GM12878 (cell line): ENCODE results near the gene ROR2. TPM values are rescaled to one million over a fixed set of nuclear protein-coding genes. Genes with fewer than 3 reads are reported as not detected.

Source experiments
- ATF2 ChIP-seq: IDR thresholded peaks from 2 replicates; pipeline ENCODE4 v1.6.1; 2012; ENCODE audit warnings: low read length, inconsistent platforms
- BACH1 ChIP-seq: fragments of 450-650 bp; IDR thresholded peaks from 2 replicates; pipeline ENCODE4 v1.6.1; 2017; ENCODE audit warnings: mild to moderate bottlenecking, borderline replicate concordance
- BMI1 ChIP-seq: fragments of 450-650 bp; IDR thresholded peaks from 2 replicates; pipeline ENCODE4 v1.6.1; 2016; ENCODE audit warnings: mild to moderate bottlenecking, moderate library complexity, borderline replicate concordance
- CEBPB ChIP-seq, 2 experiments: fragments of 150-350 bp in 1 of 2; IDR thresholded peaks; 2 replicates each; pipeline ENCODE4 v1.6.1; 2012 to 2014; ENCODE audit warnings: low read depth in 2 of 2, low read length in 2 of 2, borderline replicate concordance in 1 of 2, inconsistent platforms in 1 of 2
- ELK1 ChIP-seq: IDR thresholded peaks from 2 replicates; pipeline ENCODE4 v1.6.1; 2012; ENCODE audit warnings: low read depth, low read length, improper control_type of control experiment
- GABPA ChIP-seq: IDR thresholded peaks from 2 replicates; pipeline ENCODE4 v1.6.1; 2014; ENCODE audit warnings: antibody characterized with exemption, low read depth, mild to moderate bottlenecking, inconsistent platforms
- HDGF ChIP-seq: fragments of 450-650 bp; IDR thresholded peaks from 2 replicates; pipeline ENCODE4 v1.6.1; 2016; ENCODE audit warnings: antibody characterized with exemption
- HSF1 ChIP-seq: fragments of 150-350 bp; IDR thresholded peaks from 2 replicates; pipeline ENCODE4 v1.6.1; 2014; ENCODE audit warnings: mild to moderate bottlenecking, low read depth, low read length
- IRF4 ChIP-seq: IDR thresholded peaks from 2 replicates; pipeline ENCODE4 v1.6.1; 2011; ENCODE audit warnings: low read depth, low read length
- JUND ChIP-seq: IDR thresholded peaks from 2 replicates; pipeline ENCODE4 v1.6.1; 2012; ENCODE audit warnings: low read depth, mild to moderate bottlenecking, low read length, improper control_type of control experiment, moderate library complexity
- MAX ChIP-seq: IDR thresholded peaks from 2 replicates; pipeline ENCODE4 v1.6.1; 2012; ENCODE audit warnings: low read depth, low read length, improper control_type of control experiment
- MLLT1 ChIP-seq: fragments of 450-650 bp; IDR thresholded peaks from 2 replicates; pipeline ENCODE4 v1.6.1; 2016; ENCODE audit warnings: mild to moderate bottlenecking
- POLR2A ChIP-seq: IDR thresholded peaks from 2 replicates; pipeline ENCODE4 v1.6.1; 2011; ENCODE audit warnings: low read depth, mild to moderate bottlenecking, low read length
- POLR2AphosphoS2 ChIP-seq: IDR thresholded peaks from 2 replicates; pipeline ENCODE4 v1.6.1; 2011; ENCODE audit warnings: low read depth, mild to moderate bottlenecking, low read length, improper control_type of control experiment, moderate library complexity
- POU2F2 ChIP-seq: IDR thresholded peaks from 3 replicates; pipeline ENCODE4 v1.6.1; 2011; ENCODE audit warnings: low read depth, mild to moderate bottlenecking, low read length, borderline replicate concordance
- PRDM15 ChIP-seq: fragments of 450-650 bp; formaldehyde crosslinking; IDR thresholded peaks from 2 replicates; pipeline ENCODE4 v1.4.0; 2020; ENCODE audit warnings: mild to moderate bottlenecking, moderate library complexity
- ZBTB4 ChIP-seq: fragments of 450-650 bp; formaldehyde crosslinking; IDR thresholded peaks from 2 replicates; pipeline ENCODE4 v1.4.0; 2022; ENCODE audit warnings: mild to moderate bottlenecking, moderate library complexity
- polyA plus RNA-seq, 11 experiments: library from polyadenylated mRNA; depleted of rRNA in 4 of 11; unstranded in 6 of 11; stranded (reverse) in 5 of 11; fragments of >200 nt; fragmentation: Nextera tagmentation in 4 of 11; fragmentation: Illumina TruSeq in 1 of 11; extraction: Ambion mirVana in 4 of 11; extraction: Trizol in 1 of 11; gene quantifications; 1 replicate in 1 of 11; 2 replicates in 10 of 11; pipeline versions ENCODE4 v1.2.1 to v1.2.3, GENCODE V29; 2011 to 2016; ENCODE audit warnings: inconsistent platforms in 2 of 11, missing spikeins in 2 of 11, low read depth in 1 of 11
- total RNA-seq, 4 experiments: library from RNA; depleted of rRNA in 3 of 4; stranded (reverse); fragments of >200 nt in 3 of 4; fragmentation: Illumina TruSeq in 1 of 4; extraction: Trizol in 1 of 4; gene quantifications; 2 replicates each; pipeline versions ENCODE4 v1.2.1 to v1.2.3, GENCODE V29; 2013 to 2021

ROR2 gene
- total and polyA plus RNA-seq, 10 of the 15 experiments (the other 5 are each of a cell fraction or from before 2014, with no cell fraction given), result 0.03 to 0.05 TPM; not detected in 8

GRCh38 chr9:91515074-91515687 is 434.8 kb downstream of the ROR2 start (continued):
- TF ChIP-seq ZBTB4 (CRISPR knock-in tag) (no peak), POU2F2 (no peak), GABPA (0 out of 2 replicates have a peak, but pooled peaks have one; percentile 35), POLR2AphosphoS2 (no peak), PRDM15 (no peak), ATF2 (peak; percentile 59), BACH1 (no peak), POLR2A (no peak), MLLT1 (no peak), HSF1 (no peak), CEBPB (IDR thresholded peaks at IDR 0.05; ENCODE audit: borderline replicate concordance in 1 of 2, low read depth in 2 of 2, low read length in 2 of 2) (no peak), HDGF (no peak), MAX (no peak), JUND (no peak), IRF4 (no peak), ELK1 (no peak), BMI1 (no peak)
